CD4-positive, alpha-beta T cell (primary cell): ENCODE results near the gene RNU6-8. TPM values are rescaled to one million over a fixed set of nuclear protein-coding genes. Genes with fewer than 3 reads are reported as not detected.

Experiments used
- ATAC-seq: fragments of 200-7000 bp; cut with Tn5 transposase; one replicate; pipeline ENCODE4 v1.10.0; 2022; ENCODE audit warnings: mild to moderate bottlenecking; ENCODE audit not compliant: poor library complexity
- CTCF ChIA-PET: fragments of 350-600 bp; sonication (Branson Sonifier 250); formaldehyde crosslinking; loops from one replicate; lab custom pipeline; 2021; ENCODE audit warnings: antibody characterized with exemption, inconsistent platforms; lab: Charles Lee
- POLR2A ChIA-PET: fragments of 350-600 bp; sonication (Branson Sonifier 250); formaldehyde crosslinking; loops from one replicate; lab custom pipeline; 2021; ENCODE audit warnings: antibody characterized with exemption, inconsistent platforms; lab: Charles Lee
- DNase-seq, 14 experiments: peaks; one replicate each; pipeline ENCODE4 v3.0.0-alpha.2; 2013 to 2020; ENCODE audit warnings: mixed read lengths in 2 of 14
- H3K27ac ChIP-seq, 2 donors: one replicate each; pipeline versions ENCODE4 v1.5.1 to v1.7.0; 2013; ENCODE audit warnings: low read length in 2 of 2, low read depth in 1 of 2, mild to moderate bottlenecking in 1 of 2
- H3K27me3 ChIP-seq, 2 experiments: 1 replicate in 1 of 2; 2 replicates in 1 of 2; pipeline versions ENCODE4 v1.6.1 to v1.7.0; 2013; ENCODE audit warnings: low read length in 2 of 2, control low read depth in 1 of 2, mild to moderate bottlenecking in 1 of 2, moderate library complexity in 1 of 2; ENCODE audit not compliant: insufficient read depth in 2 of 2, control insufficient read depth in 1 of 2
- H3K36me3 ChIP-seq: one replicate; pipeline ENCODE4 v1.6.1; 2013; ENCODE audit warnings: low read length, control low read depth; ENCODE audit not compliant: insufficient read depth
- H3K4me1 ChIP-seq: one replicate; pipeline ENCODE4 v1.6.1; 2013; ENCODE audit warnings: low read length, control low read depth; ENCODE audit not compliant: insufficient read depth
- H3K4me3 ChIP-seq: one replicate; pipeline ENCODE4 v1.5.1; 2013; ENCODE audit warnings: mild to moderate bottlenecking, low read length, moderate library complexity
- H3K9me3 ChIP-seq, 2 experiments: 1 replicate in 1 of 2; 2 replicates in 1 of 2; pipeline versions ENCODE4 v1.6.1 to v1.7.0; 2013; ENCODE audit warnings: low read length in 2 of 2, mild to moderate bottlenecking in 2 of 2, control low read depth in 1 of 2, moderate library complexity in 1 of 2; ENCODE audit not compliant: control insufficient read depth in 1 of 2, insufficient read depth in 1 of 2
- H3K27ac Mint-ChIP-seq: one replicate; pipeline ENCODE4 v1.8.0; 2020; ENCODE audit warnings: mixed read lengths
- H3K27me3 Mint-ChIP-seq: one replicate; pipeline ENCODE4 v1.8.0; 2021; ENCODE audit warnings: mixed read lengths
- H3K36me3 Mint-ChIP-seq: one replicate; pipeline ENCODE4 v1.8.0; 2021; ENCODE audit warnings: low read depth, mixed read lengths
- H3K4me1 Mint-ChIP-seq: one replicate; pipeline ENCODE4 v1.8.0; 2021; ENCODE audit warnings: low read depth, mixed read lengths
- H3K4me3 Mint-ChIP-seq: one replicate; pipeline ENCODE4 v1.8.0; 2020; ENCODE audit warnings: mild to moderate bottlenecking, mixed read lengths
- H3K9me3 Mint-ChIP-seq: one replicate; pipeline ENCODE4 v1.8.0; 2020; ENCODE audit warnings: mixed read lengths
- CTCF ChIP-seq: fragments of 200-600 bp; IDR thresholded peaks from one replicate; pipeline ENCODE4 v1.8.0; 2022; ENCODE audit warnings: antibody characterized with exemption, mild to moderate bottlenecking
- intact Hi-C, 2 experiments: fragments of 100-400 bp; cut with DNase I in 1 of 2; cut with micrococcal nuclease in 1 of 2; formaldehyde crosslinking; loops; one replicate each; pipeline versions ENCODE4 v1.15.1 to v1.9.0; 2023 to 2025; cut with DNase I, micrococcal nuclease
- total RNA-seq, 174 experiments: library from RNA in 2 of 174; stranded (reverse) in 2 of 174; gene quantifications; one replicate each; pipeline ENCODE4 v1.2.3 and lab custom pipeline; 2021 to 2026

The RNU6-8 gene
- total RNA-seq, 2 experiments from 2014 or later, result not detected

- intact Hi-C loops, result no loop called here
- H3K4me1 Mint-ChIP-seq, result no peaks in the 10 kb centered on the region
- CTCF ChIA-PET, result no interaction called here
- Histone ChIP-seq H3K27ac (no peak overlapping the region), H3K27me3 (no peaks in the 10 kb centered on the region), H3K36me3 (no peaks in the 10 kb centered on the region), H3K9me3 (no peaks in the 10 kb centered on the region), H3K4me1 (no peaks in the 10 kb centered on the region), H3K4me3 (no peak overlapping the region)
- no peaks in the 10 kb centered on the region for H3K36me3 Mint-ChIP-seq
- POLR2A ChIA-PET, result no interaction called here
- no peak for TF ChIP-seq CTCF
- no peak overlapping the region for H3K27ac Mint-ChIP-seq
- DNase-seq (no peak), ATAC-seq (no peak)
- H3K27me3 Mint-ChIP-seq, result no peaks in the 10 kb centered on the region
- H3K9me3 Mint-ChIP-seq, result no peaks in the 10 kb centered on the region
- H3K4me3 Mint-ChIP-seq, result no peak overlapping the region
Measured at GRCh38 chr14:32169191-32169590, 33.9 kb downstream of the RNU6-8 start.

- H3K36me3 Mint-ChIP-seq, result no peaks in the 10 kb centered on the region
- H3K4me3 Mint-ChIP-seq, result no peak overlapping the region
- no peaks in the 10 kb centered on the region for H3K27me3 ChIP-seq
- CTCF ChIA-PET, result interaction anchor here (0.6 kb wide), 1 partner anchor 1104 kb away, joined by 3 read pairs; no protein-coding TSS in a partner anchor
- no peak overlapping the region for H3K4me3 ChIP-seq
- H3K27ac ChIP-seq, result no peak overlapping the region
- no peaks in the 10 kb centered on the region for H3K36me3 ChIP-seq
- no peaks in the 10 kb centered on the region for H3K27me3 Mint-ChIP-seq
- H3K9me3 Mint-ChIP-seq, result peaks cover 3% of the 10 kb centered on the region
- POLR2A ChIA-PET, result no interaction called here
- intact Hi-C loops, result no loop called here
- no peak overlapping the region for H3K27ac Mint-ChIP-seq
- no peaks in the 10 kb centered on the region for H3K4me1 Mint-ChIP-seq
- TF ChIP-seq CTCF, result no peak
- no peaks in the 10 kb centered on the region for H3K4me1 ChIP-seq
- ATAC-seq (no peak), DNase-seq (no peak)
- no peaks in the 10 kb centered on the region for H3K9me3 ChIP-seq
Measured at GRCh38 chr14:32167907-32168306, 35.2 kb downstream of the RNU6-8 start.

- H3K27me3 Mint-ChIP-seq, result no peaks in the 10 kb centered on the region
- H3K4me1 Mint-ChIP-seq, result no peaks in the 10 kb centered on the region
- H3K27me3 ChIP-seq, result no peaks in the 10 kb centered on the region
- ATAC-seq, result no peak
- no peaks in the 10 kb centered on the region for H3K4me1 ChIP-seq
- no peak overlapping the region for H3K4me3 Mint-ChIP-seq
- no peaks in the 10 kb centered on the region for H3K36me3 Mint-ChIP-seq
- no peaks in the 10 kb centered on the region for H3K36me3 ChIP-seq
- ChIA-PET CTCF (no interaction called here), POLR2A (no interaction called here)
- no peak overlapping the region for H3K4me3 ChIP-seq
- no peak for TF ChIP-seq CTCF
- DNase-seq, result no peak
- intact Hi-C loops, result no loop called here
- H3K27ac Mint-ChIP-seq, result no peak overlapping the region
- no peak overlapping the region for H3K27ac ChIP-seq
- H3K9me3 ChIP-seq, result no peaks in the 10 kb centered on the region
- H3K9me3 Mint-ChIP-seq, result peaks cover 6% of the 10 kb centered on the region
Measured at GRCh38 chr14:32166924-32167323, 36.1 kb downstream of the RNU6-8 start.
